Panc1 (cell line): ENCODE results near the gene USP5. TPM values are rescaled to one million over a fixed set of nuclear protein-coding genes. Genes with fewer than 3 reads are reported as not detected.
A peak's percentile ranks its signal among the peaks of the same experiment; 100 is the strongest.

ENCODE experiments used
- ATAC-seq: fragments of 200-7000 bp; cut with Tn5 transposase; 2 replicates; pipeline ENCODE4 v1.9.1; 2020; ENCODE audit warnings: mild to moderate bottlenecking, moderate library complexity
- BruUV-seq: library from RNA; stranded (reverse); fragments of 400-500 nt; replicated peaks from 2 replicates; lab custom pipeline; 2021; lab: Mats Ljungman, UMichigan
- CTCF ChIA-PET: fragments of 300-600 bp; sonication (Branson Sonifier 250); formaldehyde crosslinking; loops from one replicate; lab custom pipeline; 2022; ENCODE audit warnings: antibody characterized with exemption; lab: Charles Lee
- POLR2A ChIA-PET: fragments of 300-600 bp; sonication (Branson Sonifier 250); formaldehyde crosslinking; loops from one replicate; lab custom pipeline; 2022; ENCODE audit warnings: antibody characterized with exemption; lab: Charles Lee
- DNase-seq: peaks from one replicate; pipeline ENCODE4 v3.0.0-alpha.2; 2010; ENCODE audit warnings: low read depth, low spot score
- H3K27ac ChIP-seq: 2 replicates; pipeline ENCODE4 v1.5.1; 2011; ENCODE audit warnings: mild to moderate bottlenecking, low read length, inconsistent platforms
- H3K27me3 ChIP-seq: fragments of 200-500 bp; sonication (Bioruptor generic); 2 replicates; pipeline ENCODE4 v1.6.0; 2014; ENCODE audit warnings: low read length, inconsistent platforms; ENCODE audit not compliant: control insufficient read depth, insufficient read depth
- H3K36me3 ChIP-seq: fragments of 200-500 bp; sonication (Bioruptor generic); 2 replicates; pipeline ENCODE4 v1.5.1; 2014; ENCODE audit warnings: inconsistent platforms, mild to moderate bottlenecking, low read length, moderate library complexity; ENCODE audit not compliant: control insufficient read depth, insufficient read depth
- H3K4me1 ChIP-seq: 2 replicates; pipeline ENCODE4 v1.5.1; 2011; ENCODE audit warnings: inconsistent platforms, mild to moderate bottlenecking, low read length, moderate library complexity; ENCODE audit not compliant: control insufficient read depth, insufficient read depth
- H3K4me3 ChIP-seq, 2 experiments: 2 replicates each; pipeline ENCODE4 v1.5.1; 2011 to 2012; ENCODE audit warnings: low read depth in 2 of 2, low read length in 2 of 2, mild to moderate bottlenecking in 2 of 2, inconsistent platforms in 1 of 2, moderate library complexity in 1 of 2
- H3K9me3 ChIP-seq: fragments of 200-500 bp; sonication (Bioruptor generic); 2 replicates; pipeline ENCODE4 v1.5.1; 2014; ENCODE audit warnings: low read depth, mild to moderate bottlenecking, inconsistent platforms, low read length, moderate library complexity; ENCODE audit not compliant: control insufficient read depth, insufficient read depth
- CTCF ChIP-seq: fragments of 450-650 bp; IDR thresholded peaks from 2 replicates; pipeline ENCODE4 v1.5.1; 2017; ENCODE audit warnings: mild to moderate bottlenecking
- POLR2AphosphoS5 ChIP-seq: IDR thresholded peaks from 2 replicates; pipeline ENCODE4 v1.6.1; 2012; ENCODE audit warnings: mild to moderate bottlenecking, low read depth, low read length, moderate library complexity
- REST ChIP-seq, 2 experiments: IDR thresholded peaks; 2 replicates each; pipeline ENCODE4 v1.6.1; 2011 to 2012; ENCODE audit warnings: low read depth in 2 of 2, control low read depth in 1 of 2, low read length in 1 of 2, mild to moderate bottlenecking in 1 of 2, moderate library complexity in 1 of 2; ENCODE audit not compliant: insufficient read depth in 1 of 2
- SIN3A ChIP-seq: IDR thresholded peaks from 2 replicates; pipeline ENCODE4 v1.6.1; 2012; ENCODE audit warnings: low read depth, mild to moderate bottlenecking, low read length, moderate library complexity, borderline replicate concordance; ENCODE audit not compliant: insufficient read depth
- TCF7L2 ChIP-seq: IDR thresholded peaks from 2 replicates; pipeline ENCODE4 v1.6.1; 2011; ENCODE audit warnings: mild to moderate bottlenecking, low read depth, low read length, inconsistent platforms
- in situ Hi-C: cut with HindIII; loops from 2 replicates; pipeline ENCODE4 v1.10.0; 2016; ENCODE audit warnings: low sequenced_read_pairs, low pct_unique_long_range_greater_than_20kb
- intact Hi-C: fragments of 100-400 bp; cut with micrococcal nuclease; formaldehyde crosslinking; loops from one replicate; pipeline ENCODE4 v1.10.0; 2022; ENCODE audit not compliant: unreplicated experiment
- total RNA-seq: library from RNA; stranded (reverse); gene quantifications from one replicate; pipeline ENCODE4 v1.2.1, GENCODE V29; 2021; ENCODE audit not compliant: unreplicated experiment

USP5 gene
- total RNA-seq, 1 experiment from 2014 or later: 104 TPM

GRCh38 chr12:6852651-6853354 lies 853 bp downstream of the USP5 start:
- H3K4me1 ChIP-seq: peaks cover 15% of the 10 kb centered on the region
- no peak for TF ChIP-seq CTCF
- TF ChIP-seq TCF7L2: no peak
- TF ChIP-seq SIN3A: no peak
- TF ChIP-seq POLR2AphosphoS5: no peak
- TF ChIP-seq REST (IDR thresholded peaks at IDR 0.05; ENCODE audit: insufficient read depth in 1 of 2, low read depth in 2 of 2, low read length in 1 of 2): no peak
- ChIA-PET POLR2A (interaction anchor here (0.5 to 1.1 kb wide), 3 partner anchors 14 to 191 kb away, joined by 4 to 7 read pairs (median 5); partner anchors contain the start of gene TPI1), CTCF (interaction anchor here (0.6 kb wide), 1 partner anchor 307 kb away, joined by 3 read pairs; no protein-coding TSS in a partner anchor)
- no TSS peak for BruUV-seq
- H3K27ac ChIP-seq: peak overlapping the region; percentile 72
- no peaks in the 10 kb centered on the region for H3K27me3 ChIP-seq
- no peaks in the 10 kb centered on the region for H3K9me3 ChIP-seq
- peak overlapping the region; percentile 75 to 89 for H3K4me3 ChIP-seq
- peaks cover 10% of the 10 kb centered on the region for H3K36me3 ChIP-seq
- in situ Hi-C loops: no loop called here
- no peak for DNase-seq
- ATAC-seq: no peak
- intact Hi-C loops: no loop called here

GRCh38 chr12:6853626-6854025 lies 1.7 kb downstream of the USP5 start:
- no peaks in the 10 kb centered on the region for H3K27me3 ChIP-seq
- H3K4me3 ChIP-seq: peak overlapping the region in 1 of 2 experiments; percentile 75; a peak in 1 of 4 replicates
- no peak for TF ChIP-seq TCF7L2
- TF ChIP-seq CTCF: no peak
- TF ChIP-seq POLR2AphosphoS5: no peak
- TF ChIP-seq REST (IDR thresholded peaks at IDR 0.05; ENCODE audit: insufficient read depth in 1 of 2, low read depth in 2 of 2, low read length in 1 of 2): no peak
- no peak for TF ChIP-seq SIN3A
- H3K9me3 ChIP-seq: no peaks in the 10 kb centered on the region
- ChIA-PET POLR2A (no interaction called here), CTCF (no interaction called here)
- H3K27ac ChIP-seq: 0 out of 2 replicates have a peak overlapping the region, but pooled peaks have one; percentile 72
- H3K36me3 ChIP-seq: peaks cover 13% of the 10 kb centered on the region
- peaks cover 15% of the 10 kb centered on the region for H3K4me1 ChIP-seq
- no TSS peak for BruUV-seq
- intact Hi-C loops: no loop called here
- in situ Hi-C loops: no loop called here
- DNase-seq (no peak), ATAC-seq (no peak)
